HG03521 (cell line): ENCODE results near the gene SPTB.

Experiments used
- ATAC-seq: cut with Tn5 transposase; IDR thresholded peaks from one replicate; pipeline ENCODE4 v1.9.1; 2021; ENCODE audit warnings: mild to moderate bottlenecking, moderate library complexity; ENCODE audit not compliant: unreplicated experiment

SPTB gene

DNA sequence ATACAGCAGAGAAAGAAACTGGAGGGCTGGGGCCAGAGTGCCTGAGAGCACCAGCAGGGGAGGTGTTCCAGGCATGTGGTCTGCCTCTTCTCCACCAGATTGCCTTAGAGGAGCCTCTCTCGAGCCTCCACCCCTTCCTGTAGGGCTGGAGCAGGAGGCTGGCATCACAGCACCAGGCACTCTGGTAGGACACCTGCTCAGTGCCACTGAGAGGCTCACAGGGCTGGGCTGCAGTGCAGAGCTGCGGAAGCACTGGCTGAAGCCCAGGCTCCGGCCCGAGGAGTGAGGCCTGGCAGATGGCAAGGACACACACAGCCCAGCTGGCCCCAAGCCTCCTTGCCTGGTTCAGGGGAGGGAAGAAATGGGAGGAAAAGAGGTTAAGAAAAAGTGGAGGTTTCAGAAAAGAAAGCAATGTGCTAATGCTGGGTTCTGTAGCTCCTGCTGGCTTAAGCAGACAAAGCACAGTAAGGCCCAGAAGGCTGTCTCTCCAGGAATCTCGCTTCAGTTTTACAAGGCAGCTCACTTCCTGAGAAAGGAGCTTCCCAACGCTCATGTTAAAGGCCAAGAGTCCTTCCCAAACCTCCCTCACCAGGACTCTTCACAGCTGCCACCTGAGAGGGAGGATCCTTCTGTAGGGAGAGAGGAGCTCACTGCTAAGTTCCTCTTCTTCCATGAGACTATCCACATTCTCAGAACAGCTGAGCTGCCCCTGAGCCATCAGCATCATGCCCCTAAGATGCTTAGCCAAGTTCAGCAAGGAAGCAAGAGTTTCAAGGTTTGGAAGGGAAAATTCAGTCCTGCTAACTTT lies 23.8 kb downstream of the SPTB start:
- ATAC-seq: no peak

DNA sequence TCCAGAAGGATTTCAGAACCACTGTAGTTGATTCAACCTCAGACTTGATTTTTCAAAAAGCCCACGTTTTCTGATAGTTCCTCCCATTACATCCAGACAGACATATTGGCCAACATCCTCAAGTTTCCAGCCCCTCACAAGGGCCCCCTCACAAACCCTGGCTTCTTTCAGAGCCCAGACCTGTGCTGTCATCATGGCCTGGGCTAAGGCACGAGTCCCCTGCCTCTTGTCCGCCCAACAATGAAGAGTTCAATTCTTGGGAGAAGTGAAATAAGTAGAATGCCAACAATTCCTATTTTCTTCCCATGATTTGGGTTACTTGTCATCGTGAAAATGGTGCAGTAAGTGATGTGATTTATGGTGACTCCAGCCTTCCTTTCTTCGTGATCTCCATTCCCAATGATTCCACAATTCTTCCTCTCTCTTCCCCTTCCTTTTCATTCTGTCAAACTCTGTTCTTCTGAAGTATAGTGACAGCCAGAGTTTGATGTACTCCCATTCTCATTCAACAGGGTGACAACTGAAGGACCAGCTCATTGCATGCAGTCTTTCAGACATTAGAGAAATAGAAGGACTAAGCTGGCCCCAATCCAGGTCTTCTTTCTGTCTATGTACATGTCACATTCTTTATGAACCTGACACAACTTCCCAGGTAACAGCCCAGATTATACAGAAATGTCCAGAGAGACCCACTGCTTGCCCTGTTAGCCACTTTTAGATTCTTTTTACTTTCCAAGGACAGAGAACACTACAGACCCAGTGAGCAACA lies 29.2 kb downstream of the SPTB start:
- ATAC-seq: no peak

DNA sequence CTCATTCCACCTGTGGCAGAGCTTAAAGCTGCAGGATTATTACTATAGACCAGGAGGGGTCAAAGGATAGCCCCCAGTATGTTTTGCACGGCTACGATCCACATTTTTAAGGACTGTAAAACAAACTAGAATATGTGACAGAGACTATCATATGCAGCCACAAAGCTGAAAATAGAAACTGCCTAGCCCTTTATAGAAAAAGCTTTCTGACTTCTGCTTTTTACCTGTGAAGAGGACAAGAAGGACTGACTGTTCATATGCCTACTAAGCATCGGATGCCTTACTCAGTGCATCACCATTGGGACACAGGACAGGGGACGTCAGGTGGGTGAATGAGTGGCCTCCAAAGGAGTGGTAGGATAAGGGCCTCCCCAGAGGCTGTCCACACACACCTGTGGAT lies 29.8 kb downstream of the SPTB start:
- ATAC-seq: no peak

DNA sequence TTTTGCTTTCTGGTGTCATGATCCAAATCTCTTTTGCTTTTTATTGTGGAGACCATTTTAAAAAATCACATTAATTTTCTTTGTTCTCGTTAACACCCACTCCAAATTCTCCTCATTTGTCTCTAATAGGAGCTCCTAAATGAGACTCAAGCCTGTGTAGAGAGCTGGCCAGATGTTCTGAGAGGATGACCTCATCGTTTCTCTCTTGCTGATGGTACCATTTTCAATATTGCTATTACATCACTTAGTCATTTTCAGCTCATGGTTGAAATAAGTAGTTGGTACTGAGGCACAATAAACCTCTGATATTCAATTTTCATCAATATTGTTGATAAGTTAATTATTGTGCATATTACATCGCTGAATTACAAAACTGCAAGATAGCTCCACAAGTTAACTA lies 31.5 kb downstream of the SPTB start:
- ATAC-seq: no peak

DNA sequence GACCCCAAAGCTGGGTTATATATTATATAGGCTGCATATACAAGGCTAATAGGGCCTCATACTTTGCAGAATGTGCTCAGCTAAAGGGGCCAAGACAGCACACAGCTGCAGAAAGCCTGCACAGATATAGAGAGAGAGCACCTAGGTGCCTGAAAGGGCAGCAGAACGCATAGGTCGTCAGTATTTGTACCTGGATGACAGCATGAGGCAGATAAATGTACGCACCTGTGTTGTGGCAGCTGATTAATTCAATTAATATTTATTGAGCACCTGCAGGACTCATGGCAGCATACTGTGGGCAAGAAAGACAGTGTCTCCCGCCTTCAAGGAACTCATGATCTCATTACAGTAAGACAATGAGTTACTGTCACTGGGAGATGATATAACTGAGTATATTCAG lies 33.4 kb downstream of the SPTB start:
- ATAC-seq: no peak

DNA sequence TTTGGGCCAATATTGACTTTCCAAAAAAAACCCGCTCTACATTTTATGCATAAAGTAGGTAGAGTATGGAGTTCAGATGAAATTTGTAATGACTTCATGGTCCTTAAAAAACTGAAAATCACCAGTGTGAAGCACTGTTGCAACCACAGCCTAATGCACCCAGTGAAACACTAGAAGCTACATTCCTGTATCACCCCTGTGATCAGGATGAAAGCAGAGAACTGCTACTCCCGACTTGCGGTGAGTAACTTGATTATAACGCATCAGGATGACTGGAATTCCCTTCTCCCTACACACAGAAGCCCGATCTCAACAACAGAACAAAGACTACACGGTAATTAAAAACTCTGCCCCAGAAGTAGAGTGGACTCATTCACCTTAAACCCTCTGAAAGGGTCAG lies 33.8 kb downstream of the SPTB start:
- ATAC-seq: no peak

DNA sequence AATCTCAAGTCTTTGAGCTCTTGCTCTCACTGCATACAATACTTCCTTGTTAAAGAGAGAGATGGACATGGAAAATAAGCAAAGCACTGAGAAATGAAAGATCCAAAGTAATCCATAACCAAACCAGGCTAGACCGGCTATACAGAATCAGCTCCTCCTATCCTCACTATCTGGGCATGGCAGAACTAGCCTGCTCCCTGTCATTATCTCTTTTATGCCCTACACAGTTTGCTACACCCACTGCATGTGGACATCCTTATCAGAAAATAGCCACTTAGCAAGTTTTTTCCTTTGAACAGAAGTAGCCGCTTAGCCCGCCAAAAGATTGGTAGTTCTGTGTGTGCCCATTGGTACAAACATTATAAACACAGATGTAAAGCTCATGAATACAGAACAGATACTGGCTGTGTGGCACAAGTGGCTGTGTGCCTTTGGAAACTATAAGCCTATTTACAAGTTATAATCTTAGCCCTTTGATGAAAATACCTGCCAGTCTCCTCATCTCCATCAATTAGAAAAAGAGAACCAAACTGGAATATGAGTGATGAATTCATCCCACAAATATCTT lies 34.7 kb downstream of the SPTB start:
- no peak for ATAC-seq

DNA sequence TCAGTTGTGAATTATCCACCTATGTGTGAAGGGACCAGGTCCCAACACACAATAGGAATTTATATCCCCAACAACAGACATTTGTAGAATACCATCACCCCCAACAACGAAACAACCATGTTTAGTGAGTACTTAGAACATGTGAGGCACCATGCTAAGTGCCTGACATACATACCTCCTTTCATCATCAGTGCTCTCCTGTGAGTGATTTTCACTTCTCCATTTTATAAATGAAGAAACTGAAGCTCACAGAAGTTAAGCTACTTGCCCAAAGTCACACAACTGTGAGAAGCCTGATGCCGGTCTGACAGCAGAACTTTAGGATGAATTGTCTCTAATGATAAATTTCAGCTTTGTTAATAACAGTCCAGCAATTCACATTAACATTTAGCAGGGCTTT lies 35.4 kb downstream of the SPTB start:
- peak; percentile 61 for ATAC-seq

DNA sequence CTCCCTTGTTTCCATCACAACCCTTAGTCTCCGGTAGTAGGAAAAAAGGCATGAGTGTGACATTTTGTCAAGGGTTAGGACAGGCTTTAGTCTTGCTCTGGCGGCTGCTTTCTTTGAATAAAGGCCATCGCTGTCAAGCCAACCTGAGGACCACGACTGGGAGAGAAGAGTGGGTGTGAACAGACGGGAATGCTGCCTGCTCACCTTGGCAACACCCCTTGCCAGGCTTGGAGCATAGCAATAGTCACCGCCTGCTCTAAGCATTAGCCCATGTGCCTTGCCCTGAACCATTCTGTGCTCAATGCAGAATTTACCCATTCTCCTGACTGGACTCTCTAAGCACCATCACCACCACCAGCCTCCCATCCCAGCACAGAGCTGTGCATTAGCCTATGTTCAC lies 36.2 kb downstream of the SPTB start:
- ATAC-seq: no peak

DNA sequence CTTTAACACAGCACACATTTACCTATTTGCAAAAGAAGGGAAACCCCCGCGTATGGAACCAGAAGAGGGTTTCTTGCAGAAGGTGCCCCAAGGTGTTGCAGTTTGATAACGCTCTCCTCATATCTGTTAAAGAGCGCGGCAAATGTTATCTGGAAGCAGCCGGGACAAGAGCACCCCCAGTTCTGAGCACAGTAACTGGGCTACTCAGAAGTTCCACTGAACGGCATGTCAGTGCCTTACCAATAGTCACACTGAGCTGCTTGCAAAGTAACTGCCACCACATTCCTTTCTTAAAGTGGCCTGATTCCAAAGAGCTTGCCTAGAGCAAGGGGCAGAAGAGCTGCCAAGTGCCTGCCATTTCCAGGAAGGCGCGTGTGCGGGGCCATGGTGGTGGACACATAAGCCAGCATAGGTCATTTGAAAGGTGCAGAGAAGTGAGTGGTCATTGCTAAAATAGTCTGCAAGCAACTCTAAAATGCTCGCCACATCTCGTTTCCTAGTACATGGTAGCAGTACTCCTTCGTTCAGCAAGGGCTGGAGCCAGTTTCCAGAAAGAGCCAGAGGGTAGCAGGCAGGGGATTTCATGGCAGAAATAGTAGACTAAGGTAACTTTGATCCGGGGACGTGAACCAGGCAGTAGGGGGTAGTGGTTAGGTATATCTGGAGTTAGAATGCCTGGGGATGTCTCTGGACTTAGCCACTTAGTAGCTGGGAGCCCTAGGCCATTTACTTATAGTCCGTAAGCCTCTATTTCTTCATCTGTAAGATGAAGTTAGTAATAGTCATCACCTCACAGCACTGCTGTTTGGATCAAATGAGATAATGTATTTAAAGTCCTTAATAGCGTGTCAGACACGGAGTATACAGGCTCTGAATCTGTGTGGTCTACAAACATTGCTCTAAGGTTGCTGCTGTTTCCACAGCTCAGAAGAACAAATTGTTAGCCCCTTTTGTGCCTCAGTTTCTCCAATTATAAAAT lies 37.6 kb downstream of the SPTB start:
- ATAC-seq: no peak

DNA sequence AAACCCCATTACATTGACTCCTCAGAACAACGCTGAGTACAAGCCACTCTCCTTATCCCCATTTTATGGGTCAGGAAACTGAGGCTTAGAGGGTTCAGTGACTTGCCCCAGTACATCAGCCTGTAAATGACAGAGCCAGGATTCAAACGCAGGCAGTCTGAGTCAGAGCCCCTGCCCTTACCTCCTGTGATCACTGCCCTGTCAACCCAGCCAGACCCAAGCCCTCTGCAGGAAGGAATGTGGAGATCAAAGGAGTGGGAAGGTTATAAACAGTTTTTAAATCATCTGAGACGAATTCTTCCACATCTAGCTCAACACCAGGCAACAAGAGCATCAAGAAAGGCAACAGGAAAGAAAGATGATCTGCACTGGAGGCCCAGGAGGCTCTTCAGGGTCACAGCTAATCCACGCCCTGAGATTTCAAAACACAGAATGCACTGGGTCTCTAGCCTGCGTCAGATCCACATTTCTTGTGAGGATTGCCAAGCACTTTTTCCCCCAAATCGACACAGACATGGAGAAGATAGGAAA lies 38.5 kb downstream of the SPTB start:
- ATAC-seq: no peak

DNA sequence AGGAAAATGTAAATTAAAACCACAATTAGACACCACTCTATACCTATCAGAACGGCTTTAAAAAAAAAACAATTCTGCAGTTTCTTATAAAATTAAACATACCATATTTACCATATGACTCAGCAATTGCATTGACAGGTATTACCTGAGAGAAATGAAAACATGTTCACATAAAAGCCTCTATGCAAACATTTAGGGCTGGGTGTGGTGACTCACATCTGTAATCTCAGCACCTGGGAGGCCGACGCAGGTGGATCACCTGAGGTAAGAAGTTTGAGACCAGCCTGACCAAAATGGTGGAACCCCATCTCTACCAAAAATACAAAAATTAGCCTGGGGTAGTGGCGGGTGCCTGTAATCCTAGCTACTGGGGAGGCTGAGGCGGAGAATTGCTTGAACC lies 41.1 kb downstream of the SPTB start:
- ATAC-seq: no peak

DNA sequence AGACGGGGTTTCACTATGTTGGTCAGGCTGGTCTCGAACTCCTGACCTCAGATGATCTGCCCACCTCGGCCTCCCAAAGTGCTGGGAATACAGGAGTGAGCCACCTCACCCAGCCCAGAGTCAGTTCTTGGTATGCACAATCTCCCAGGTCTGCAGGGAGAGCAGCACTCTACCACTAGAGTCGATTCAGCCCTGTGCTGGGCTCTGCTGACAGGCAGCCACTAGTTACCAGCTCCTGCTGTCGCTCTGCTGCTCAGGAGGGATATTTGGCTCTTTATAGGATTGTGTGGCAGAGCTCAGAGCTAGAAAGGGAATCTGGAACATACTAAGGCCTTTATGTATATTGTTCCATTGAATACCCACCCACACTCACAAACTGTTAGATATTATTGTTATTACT lies 44.3 kb downstream of the SPTB start:
- no peak for ATAC-seq

DNA sequence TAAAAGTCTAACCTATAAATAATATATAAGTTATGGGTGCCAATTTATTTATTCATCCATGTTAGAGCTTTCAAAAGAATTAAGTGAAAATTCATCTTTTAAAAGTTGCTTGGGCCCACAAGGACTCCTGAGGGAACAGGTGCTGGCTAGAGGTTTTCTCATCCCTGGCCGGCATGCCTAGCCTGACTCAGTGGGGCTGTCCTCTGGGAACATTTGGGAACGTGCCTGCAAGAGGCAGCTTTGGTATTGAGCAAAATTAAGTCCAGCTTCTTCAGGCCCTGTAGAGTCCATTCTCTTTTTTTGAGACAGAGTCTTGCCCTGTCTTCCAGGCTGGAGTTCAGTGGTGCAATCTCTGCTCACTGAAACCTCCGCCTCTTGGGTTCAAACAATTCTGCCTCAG lies 44.7 kb downstream of the SPTB start:
- no peak for ATAC-seq

DNA sequence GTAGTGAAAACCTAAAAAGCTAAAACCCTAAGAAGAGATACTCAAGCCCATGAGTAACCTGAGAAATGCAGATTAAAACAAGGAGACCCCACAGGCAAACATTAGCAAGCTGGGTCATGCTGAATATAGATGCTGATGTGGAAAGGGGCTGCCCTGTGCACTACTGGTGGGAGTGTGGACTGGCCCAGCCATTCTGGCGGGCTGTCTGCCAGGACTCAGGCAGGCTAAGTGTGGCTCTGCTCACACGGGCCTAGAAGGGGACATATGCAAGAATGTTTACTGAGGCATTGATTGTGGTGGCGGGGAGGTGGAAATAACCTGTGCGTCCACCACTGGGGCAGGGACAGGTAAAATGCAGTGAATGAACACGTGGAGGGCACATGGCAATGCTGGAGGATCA lies 48.3 kb downstream of the SPTB start:
- no peak for ATAC-seq

DNA sequence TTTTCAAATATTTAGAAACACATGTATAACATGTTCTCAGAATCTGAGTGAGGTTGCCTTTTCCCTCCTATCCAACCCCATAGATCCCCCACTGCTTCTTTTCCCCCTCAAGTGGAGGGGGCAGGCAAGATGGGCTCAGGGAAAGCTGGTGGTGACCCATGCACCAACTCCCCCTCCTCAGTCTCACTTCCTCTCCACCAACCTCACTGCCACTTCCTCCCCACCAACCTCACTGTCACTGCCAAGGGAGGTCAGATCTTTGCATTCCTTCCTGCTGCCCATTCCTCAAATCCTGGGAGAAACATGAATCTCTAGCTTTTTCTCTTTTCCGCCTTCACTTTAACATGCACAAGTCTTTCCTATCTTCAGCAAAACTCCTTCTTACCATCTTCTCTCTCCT lies 48.7 kb downstream of the SPTB start:
- ATAC-seq: no peak

DNA sequence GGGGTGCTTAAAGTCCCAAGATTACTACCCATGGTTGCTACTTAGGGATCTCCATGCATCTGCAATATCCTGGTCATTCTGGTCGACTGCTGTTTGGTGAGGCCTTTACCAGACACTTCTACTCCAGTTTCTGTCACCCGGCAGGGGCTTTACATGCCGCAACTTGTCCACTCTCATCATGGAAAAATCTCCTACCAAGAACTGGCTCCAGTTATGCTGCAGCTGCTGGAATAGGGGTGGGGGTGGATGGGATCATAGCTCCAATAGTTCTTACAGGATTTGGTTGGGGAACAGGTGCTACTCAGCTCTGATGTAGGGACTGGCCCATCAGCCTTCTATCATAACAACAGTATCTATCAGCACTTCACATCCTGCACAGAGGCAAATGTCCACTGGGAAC lies 51.6 kb downstream of the SPTB start:
- no peak for ATAC-seq

DNA sequence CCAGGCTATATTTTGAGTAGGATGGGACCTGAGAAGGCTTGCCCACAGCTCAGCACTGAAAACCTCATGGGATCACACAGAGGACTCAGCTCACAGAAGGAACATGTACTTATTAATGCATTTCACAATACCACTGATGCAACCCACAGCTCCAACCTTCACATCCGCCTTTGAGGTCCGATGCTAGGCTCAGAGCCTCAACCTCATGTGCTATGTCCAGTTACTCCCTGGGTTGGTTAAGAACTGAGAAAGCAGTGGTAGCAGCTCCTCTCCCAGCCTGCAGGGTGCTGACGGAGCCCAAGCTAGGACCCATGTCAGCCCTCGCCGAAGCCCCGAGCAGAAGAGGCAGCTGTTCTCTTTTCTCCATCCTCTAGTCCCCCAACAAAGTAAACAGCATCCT lies 52.9 kb downstream of the SPTB start:
- ATAC-seq: no peak

DNA sequence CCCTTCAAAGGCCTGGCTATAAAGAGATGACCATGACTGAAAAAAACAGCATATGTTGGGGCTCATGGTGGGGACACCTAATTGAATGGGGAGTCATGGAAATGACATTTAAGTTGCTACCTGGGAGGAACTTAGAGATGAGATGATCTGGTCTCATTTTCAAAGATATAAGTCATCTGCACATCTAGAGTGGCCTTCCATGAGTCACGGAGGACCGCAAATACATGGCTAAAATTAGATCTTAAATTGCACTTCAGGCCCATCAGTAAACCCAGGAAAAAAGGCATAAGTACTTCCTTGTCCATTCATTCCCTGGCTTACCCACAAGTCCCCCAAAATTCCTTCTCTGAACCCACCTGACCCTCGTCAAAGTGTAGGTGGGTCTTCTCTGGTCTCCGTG lies 53.4 kb downstream of the SPTB start:
- no peak for ATAC-seq

DNA sequence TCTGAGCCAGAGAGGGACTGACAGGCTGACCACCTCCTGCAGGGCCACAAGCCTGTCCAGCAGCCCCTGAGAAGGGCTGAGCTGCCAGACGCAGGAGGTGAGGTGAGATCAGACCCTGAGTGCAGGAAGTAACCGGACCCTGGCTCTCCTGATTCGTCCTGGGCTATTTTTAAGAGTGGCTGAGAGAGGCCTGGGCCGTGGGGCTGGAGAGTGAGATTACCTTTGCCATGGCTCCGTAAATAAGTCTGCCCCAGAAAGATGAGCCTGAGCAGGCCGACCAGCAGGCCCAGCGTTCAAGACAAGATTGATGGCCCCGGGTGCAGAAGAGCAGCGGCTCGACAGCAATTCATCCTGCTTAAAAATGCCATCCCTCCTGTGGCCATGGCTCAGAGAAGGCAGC lies 54.2 kb downstream of the SPTB start:
- ATAC-seq: no peak

DNA sequence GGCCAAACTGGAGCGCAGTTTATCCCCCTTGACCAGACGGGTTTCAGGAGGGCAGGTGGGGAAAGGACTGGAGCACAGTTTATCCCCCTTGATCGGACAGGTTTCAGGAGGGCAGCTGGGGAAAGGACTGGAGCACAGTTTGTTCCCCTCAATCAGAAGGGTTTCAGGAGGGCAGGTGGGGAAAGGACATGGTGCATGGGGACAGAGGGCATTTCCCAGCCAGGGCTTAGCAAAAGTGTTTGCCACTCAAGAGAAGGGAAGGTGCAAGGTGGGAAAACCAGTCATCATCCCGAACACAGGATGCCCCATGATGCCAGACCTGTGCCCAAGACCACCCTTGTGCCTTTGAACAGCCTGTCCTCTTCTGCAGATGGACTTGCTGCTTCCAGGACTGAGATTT lies 54.7 kb downstream of the SPTB start:
- no peak for ATAC-seq
